DOHH2 (cell line): ENCODE results near the gene TMUB2.

ENCODE experiments used
- CTCF ChIP-seq: fragments of 200-600 bp; sonication (generic); IDR thresholded peaks from one replicate; pipeline ENCODE4 v1.5.1; 2014; ENCODE audit warnings: antibody characterized with exemption, mild to moderate bottlenecking, low read depth, low read length; ENCODE audit not compliant: poor library complexity, severe bottlenecking
- EZH2phosphoT487 ChIP-seq: fragments of 200-600 bp; sonication (generic); IDR thresholded peaks from 2 replicates; pipeline ENCODE4 v1.6.1; 2017; ENCODE audit warnings: borderline replicate concordance, mild to moderate bottlenecking, antibody characterized with exemption, low read length, moderate library complexity, mixed read lengths

GRCh38 chr17:44188576-44189403, 2.0 kb downstream of the TMUB2 start:
- TF ChIP-seq CTCF (no peak), EZH2phosphoT487 (no peak)
